A673 (cell line): Measurements from ENCODE around the gene SAP30BP. TPM values are rescaled to one million over a fixed set of nuclear protein-coding genes. Genes with fewer than 3 reads are reported as not detected.

Experiments
- BruUV-seq: library from RNA; stranded (reverse); fragments of 400-500 nt; replicated peaks from 2 replicates; lab custom pipeline; 2021; lab: Mats Ljungman, UMichigan
- CTCF ChIA-PET: fragments of 300-600 bp; sonication (Branson Sonifier 250); formaldehyde crosslinking; loops from one replicate; lab custom pipeline; 2022; ENCODE audit warnings: antibody characterized with exemption; lab: Charles Lee
- POLR2A ChIA-PET: fragments of 300-600 bp; sonication (Branson Sonifier 250); formaldehyde crosslinking; loops from one replicate; lab custom pipeline; 2022; ENCODE audit warnings: antibody characterized with exemption; ENCODE audit not compliant: low non-redundant PET; lab: Charles Lee
- DNase-seq: peaks from one replicate; pipeline ENCODE4 v3.0.0-alpha.2; 2015; ENCODE audit warnings: low spot score
- H3K27ac ChIP-seq: fragments of 200-600 bp; sonication (generic); 2 replicates; pipeline ENCODE4 v1.5.1; 2016; ENCODE audit warnings: mixed run types, low read depth, mild to moderate bottlenecking, mixed read lengths, antibody characterized with exemption, low read length; ENCODE audit not compliant: poor library complexity, severe bottlenecking
- H3K27me3 ChIP-seq: fragments of 200-600 bp; sonication (generic); replicated peaks from 2 replicates; pipeline ENCODE4 v1.6.1; 2017; ENCODE audit warnings: mixed run types, low read depth, mild to moderate bottlenecking, mixed read lengths, antibody characterized with exemption, low read length; ENCODE audit not compliant: insufficient read depth, poor library complexity
- H3K36me3 ChIP-seq: fragments of 200-600 bp; sonication (generic); 2 replicates; pipeline ENCODE4 v1.6.1; 2016; ENCODE audit warnings: mixed run types, mild to moderate bottlenecking, mixed read lengths, antibody characterized with exemption, low read length; ENCODE audit not compliant: insufficient read depth, poor library complexity, severe bottlenecking
- H3K4me1 ChIP-seq: fragments of 200-600 bp; sonication (generic); 2 replicates; pipeline ENCODE4 v1.6.1; 2017; ENCODE audit warnings: mixed run types, mild to moderate bottlenecking, mixed read lengths, antibody characterized with exemption, low read length; ENCODE audit not compliant: insufficient read depth, poor library complexity, severe bottlenecking
- H3K4me3 ChIP-seq: fragments of 200-600 bp; sonication (generic); 2 replicates; pipeline ENCODE4 v1.5.1; 2016; ENCODE audit warnings: low read depth, mixed run types, mild to moderate bottlenecking, mixed read lengths, low read length; ENCODE audit not compliant: poor library complexity, severe bottlenecking
- H3K9me3 ChIP-seq: fragments of 200-600 bp; sonication (generic); 2 replicates; pipeline ENCODE4 v1.6.1; 2016; ENCODE audit warnings: mixed run types, low read depth, mild to moderate bottlenecking, mixed read lengths, antibody characterized with exemption, low read length; ENCODE audit not compliant: poor library complexity, severe bottlenecking
- CTCF ChIP-seq: fragments of 300-800, 200-600 bp; sonication (generic); conservative IDR thresholded peaks from 2 replicates; pipeline ENCODE4 v1.5.1; 2017; ENCODE audit warnings: low read depth, mild to moderate bottlenecking, antibody characterized with exemption, low read length, moderate library complexity, mixed read lengths
- EZH2 ChIP-seq: fragments of 200-600 bp; sonication (generic); IDR thresholded peaks from 2 replicates; pipeline ENCODE4 v1.6.1; 2017; ENCODE audit warnings: borderline replicate concordance, low read depth, mild to moderate bottlenecking, mixed read lengths, antibody characterized with exemption, low read length; ENCODE audit not compliant: poor library complexity, severe bottlenecking
- intact Hi-C: fragments of 100-400 bp; cut with micrococcal nuclease; formaldehyde crosslinking; loops from one replicate; pipeline ENCODE4 v1.10.0; 2022; ENCODE audit not compliant: unreplicated experiment
- total RNA-seq: library from RNA; stranded (reverse); gene quantifications from 2 replicates; pipeline ENCODE4 v1.2.3, GENCODE V29; 2021

The SAP30BP gene
- total RNA-seq, 1 experiment from 2014 or later: 98.1 TPM

GRCh38 chr17:75688209-75688825 lies 21.2 kb downstream of the SAP30BP start:
- no peak for TF ChIP-seq CTCF
- TF ChIP-seq EZH2: no peak
- H3K27me3 ChIP-seq: no peaks in the 10 kb centered on the region
- no peaks in the 10 kb centered on the region for H3K36me3 ChIP-seq
- H3K27ac ChIP-seq: peak overlapping the region; percentile 11
- H3K9me3 ChIP-seq: no peaks in the 10 kb centered on the region
- no peak for DNase-seq
- intact Hi-C loops: no loop called here
- ChIA-PET CTCF (interaction anchor here (0.6 to 0.9 kb wide), 3 partner anchors 65 to 309 kb away, joined by 4 to 5 read pairs (median 4); no protein-coding TSS in a partner anchor), POLR2A (interaction anchor here (1.0 kb wide), 1 partner anchor 77 kb away, joined by 4 read pairs; no protein-coding TSS in a partner anchor)
- peaks cover 33% of the 10 kb centered on the region for H3K4me1 ChIP-seq
- BruUV-seq: no TSS peak
- H3K4me3 ChIP-seq: no peak overlapping the region

GRCh38 chr17:75689441-75689873 lies 22.3 kb downstream of the SAP30BP start:
- Histone ChIP-seq H3K27me3 (no peaks in the 10 kb centered on the region), H3K27ac (no peak overlapping the region), H3K9me3 (no peaks in the 10 kb centered on the region), H3K36me3 (no peaks in the 10 kb centered on the region), H3K4me1 (peaks cover 44% of the 10 kb centered on the region), H3K4me3 (no peak overlapping the region)
- intact Hi-C loops: no loop called here
- no TSS peak for BruUV-seq
- TF ChIP-seq EZH2 (no peak), CTCF (no peak)
- no peak for DNase-seq
- ChIA-PET CTCF (no interaction called here), POLR2A (no interaction called here)

GRCh38 chr17:75691371-75691791 lies 24.2 kb downstream of the SAP30BP start:
- Histone ChIP-seq H3K27me3 (no peaks in the 10 kb centered on the region), H3K36me3 (no peaks in the 10 kb centered on the region), H3K4me1 (peaks cover 46% of the 10 kb centered on the region), H3K9me3 (no peaks in the 10 kb centered on the region), H3K4me3 (no peak overlapping the region), H3K27ac (peak overlapping the region; percentile 39)
- intact Hi-C loops: no loop called here
- ChIA-PET CTCF (interaction anchor here (0.8 kb wide), 1 partner anchor 56 kb away, joined by 3 read pairs; no protein-coding TSS in a partner anchor), POLR2A (interaction anchor here (0.7 kb wide), 1 partner anchor 57 kb away, joined by 5 read pairs; no protein-coding TSS in a partner anchor)
- no peak for DNase-seq
- TF ChIP-seq CTCF: no peak
- TF ChIP-seq EZH2: no peak
- no TSS peak for BruUV-seq
